Endodermal cell (in vitro differentiated cells): ENCODE results near the gene IFT57. TPM values are rescaled to one million over a fixed set of nuclear protein-coding genes. Genes with fewer than 3 reads are reported as not detected.

Source experiments
- DNase-seq: peaks from one replicate; pipeline ENCODE4 v3.0.0-alpha.2; 2017
- H3K27ac ChIP-seq: 2 replicates; pipeline ENCODE4 v1.5.1; 2013; ENCODE audit warnings: mild to moderate bottlenecking, low read depth, low read length, moderate library complexity
- H3K27me3 ChIP-seq: 2 replicates; pipeline ENCODE4 v1.6.1; 2013; ENCODE audit warnings: mild to moderate bottlenecking, low read length, moderate library complexity; ENCODE audit not compliant: insufficient read depth, control insufficient read depth, poor library complexity, severe bottlenecking
- H3K36me3 ChIP-seq: 2 replicates; pipeline ENCODE4 v1.7.0; 2013; ENCODE audit warnings: mild to moderate bottlenecking, low read length, moderate library complexity; ENCODE audit not compliant: control insufficient read depth, insufficient read depth
- H3K4me1 ChIP-seq: one replicate; pipeline ENCODE4 v1.7.0; 2013; ENCODE audit warnings: low read length; ENCODE audit not compliant: control insufficient read depth, insufficient read depth
- H3K4me3 ChIP-seq: 2 replicates; pipeline ENCODE4 v1.5.1; 2013; ENCODE audit warnings: mild to moderate bottlenecking, low read length, moderate library complexity
- H3K9ac ChIP-seq: 2 replicates; pipeline ENCODE4 v1.6.1; 2013; ENCODE audit warnings: mild to moderate bottlenecking, low read length, moderate library complexity; ENCODE audit not compliant: poor library complexity, severe bottlenecking; ENCODE audit errors: extremely low read depth
- H3K9me3 ChIP-seq: 2 replicates; pipeline ENCODE4 v1.6.1; 2013; ENCODE audit warnings: mild to moderate bottlenecking, low read length, moderate library complexity; ENCODE audit not compliant: control insufficient read depth
- H3K27ac Mint-ChIP-seq: 2 replicates; pipeline ENCODE4 v1.8.0; 2020; ENCODE audit warnings: mixed read lengths
- H3K27me3 Mint-ChIP-seq: 2 replicates; pipeline ENCODE4 v1.8.0; 2021; ENCODE audit warnings: mild to moderate bottlenecking, mixed read lengths; ENCODE audit not compliant: insufficient read depth
- H3K36me3 Mint-ChIP-seq: 2 replicates; pipeline ENCODE4 v1.8.0; 2020; ENCODE audit warnings: low read depth, mixed read lengths
- H3K4me1 Mint-ChIP-seq: 2 replicates; pipeline ENCODE4 v1.8.0; 2020; ENCODE audit warnings: mixed read lengths
- H3K4me3 Mint-ChIP-seq: 2 replicates; pipeline ENCODE4 v1.8.0; 2020; ENCODE audit warnings: mild to moderate bottlenecking, moderate library complexity, mixed read lengths
- H3K9me3 Mint-ChIP-seq: 2 replicates; pipeline ENCODE4 v1.8.0; 2020; ENCODE audit warnings: mild to moderate bottlenecking, mixed read lengths
- WGBS, 2 experiments: methylation state at CpG; one replicate each; pipeline versions ENCODE4 v1.1.5 to v1.1.7; 2013; ENCODE audit warnings: missing lambda C conversion rate in 2 of 2, mixed read lengths in 1 of 2; ENCODE audit not compliant: insufficient coverage in 1 of 2, insufficient read length in 1 of 2; 5-methylcytosine and 5-hydroxymethylcytosine counted together
- total RNA-seq, 2 donors: library from RNA; stranded (reverse); fragmentation: NEBNext Ultra II Directional in 1 of 2; extraction: Animal tissue kit (Norgen Biotek cat#: 25700) in 1 of 2; gene quantifications; 2 replicates in 1 of 2; 3 replicates in 1 of 2; pipeline ENCODE4 v1.2.1, GENCODE V29; 2021
- TF ChIP-seq, protein P1 (sequence below): fragments of 200-600 bp; sonication (generic); conservative IDR thresholded peaks from 2 replicates; pipeline ENCODE4 v1.5.0; 2021; ENCODE audit warnings: antibody characterized with exemption, mild to moderate bottlenecking

The IFT57 gene
- total RNA-seq, 2 donors from 2014 or later = 45.5 to 60.5 TPM

DNA sequence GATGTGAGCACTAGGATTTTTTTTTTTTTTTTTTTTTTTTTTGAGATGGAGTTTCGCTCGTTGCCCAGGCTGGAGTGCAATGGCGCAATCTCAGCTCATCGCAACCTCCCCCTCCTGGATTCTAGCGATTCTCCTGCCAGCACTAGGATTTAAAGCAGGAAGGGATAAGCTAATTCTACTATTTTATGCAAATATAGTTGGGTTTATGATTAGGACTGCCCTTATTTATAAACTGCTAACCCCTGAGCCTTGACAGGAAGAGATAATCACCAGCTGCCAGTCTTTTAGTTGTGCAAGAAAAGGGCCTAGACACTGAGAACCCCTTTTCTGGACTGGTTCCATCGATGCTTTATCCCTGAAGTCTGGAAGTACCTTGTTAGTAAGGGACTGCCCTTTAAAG, 36.7 kb downstream of the IFT57 start:
- 94% methylated on average over 6 of the region's 6 CpGs; no CpG with 5 or more reads in 1 of the 2 experiments for WGBS, 2 experiments
- H3K27me3 ChIP-seq = no peaks in the 10 kb centered on the region
- no peak for DNase-seq
- H3K9ac ChIP-seq = no peak overlapping the region
- no peaks in the 10 kb centered on the region for H3K4me1 ChIP-seq
- no peak overlapping the region for H3K4me3 Mint-ChIP-seq
- no peak overlapping the region for H3K4me3 ChIP-seq
- H3K27ac ChIP-seq = no peak overlapping the region
- no peak overlapping the region for H3K27ac Mint-ChIP-seq
- peaks cover 6% of the 10 kb centered on the region for H3K27me3 Mint-ChIP-seq
- peaks cover 2% of the 10 kb centered on the region for H3K9me3 Mint-ChIP-seq
- no peaks in the 10 kb centered on the region for H3K36me3 ChIP-seq
- no peaks in the 10 kb centered on the region for H3K9me3 ChIP-seq
- peaks cover 15% of the 10 kb centered on the region for H3K36me3 Mint-ChIP-seq
- H3K4me1 Mint-ChIP-seq = peaks cover 7% of the 10 kb centered on the region
- TF ChIP-seq, protein P1, sequence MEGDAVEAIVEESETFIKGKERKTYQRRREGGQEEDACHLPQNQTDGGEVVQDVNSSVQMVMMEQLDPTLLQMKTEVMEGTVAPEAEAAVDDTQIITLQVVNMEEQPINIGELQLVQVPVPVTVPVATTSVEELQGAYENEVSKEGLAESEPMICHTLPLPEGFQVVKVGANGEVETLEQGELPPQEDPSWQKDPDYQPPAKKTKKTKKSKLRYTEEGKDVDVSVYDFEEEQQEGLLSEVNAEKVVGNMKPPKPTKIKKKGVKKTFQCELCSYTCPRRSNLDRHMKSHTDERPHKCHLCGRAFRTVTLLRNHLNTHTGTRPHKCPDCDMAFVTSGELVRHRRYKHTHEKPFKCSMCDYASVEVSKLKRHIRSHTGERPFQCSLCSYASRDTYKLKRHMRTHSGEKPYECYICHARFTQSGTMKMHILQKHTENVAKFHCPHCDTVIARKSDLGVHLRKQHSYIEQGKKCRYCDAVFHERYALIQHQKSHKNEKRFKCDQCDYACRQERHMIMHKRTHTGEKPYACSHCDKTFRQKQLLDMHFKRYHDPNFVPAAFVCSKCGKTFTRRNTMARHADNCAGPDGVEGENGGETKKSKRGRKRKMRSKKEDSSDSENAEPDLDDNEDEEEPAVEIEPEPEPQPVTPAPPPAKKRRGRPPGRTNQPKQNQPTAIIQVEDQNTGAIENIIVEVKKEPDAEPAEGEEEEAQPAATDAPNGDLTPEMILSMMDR = no peak

DNA sequence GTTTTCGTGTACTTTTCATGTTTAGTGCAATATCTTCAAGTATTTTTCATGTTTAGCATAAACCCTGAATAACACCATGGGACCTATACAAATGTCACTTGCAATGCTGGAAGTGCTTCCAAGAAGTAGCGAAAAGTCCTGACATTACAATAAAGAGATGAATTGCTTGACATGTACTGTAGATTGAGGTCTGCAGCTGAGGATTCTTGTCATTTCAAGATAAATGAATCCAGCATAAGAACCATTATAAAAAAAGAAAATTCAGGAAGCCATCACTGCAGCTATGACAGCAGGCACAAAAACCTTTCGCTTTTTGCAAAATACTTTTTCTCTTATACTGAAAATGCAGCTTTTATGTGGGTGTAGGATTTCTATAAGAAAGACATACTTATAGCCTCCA, 37.4 kb downstream of the IFT57 start:
- Mint-ChIP-seq H3K9me3 (no peaks in the 10 kb centered on the region), H3K27me3 (peaks cover 3% of the 10 kb centered on the region), H3K4me1 (peaks cover 5% of the 10 kb centered on the region), H3K4me3 (no peak overlapping the region), H3K27ac (no peak overlapping the region), H3K36me3 (peaks cover 8% of the 10 kb centered on the region)
- no peaks in the 10 kb centered on the region for H3K36me3 ChIP-seq
- no peak overlapping the region for H3K27ac ChIP-seq
- H3K27me3 ChIP-seq = no peaks in the 10 kb centered on the region
- 95 to 100% methylated on average over 1 to 3 of the region's 3 CpGs for WGBS, 2 experiments
- no peak for DNase-seq
- H3K4me1 ChIP-seq = no peaks in the 10 kb centered on the region
- TF ChIP-seq, protein P1 = no peak
- H3K9me3 ChIP-seq = no peaks in the 10 kb centered on the region
- H3K9ac ChIP-seq = no peak overlapping the region
- no peak overlapping the region for H3K4me3 ChIP-seq

DNA sequence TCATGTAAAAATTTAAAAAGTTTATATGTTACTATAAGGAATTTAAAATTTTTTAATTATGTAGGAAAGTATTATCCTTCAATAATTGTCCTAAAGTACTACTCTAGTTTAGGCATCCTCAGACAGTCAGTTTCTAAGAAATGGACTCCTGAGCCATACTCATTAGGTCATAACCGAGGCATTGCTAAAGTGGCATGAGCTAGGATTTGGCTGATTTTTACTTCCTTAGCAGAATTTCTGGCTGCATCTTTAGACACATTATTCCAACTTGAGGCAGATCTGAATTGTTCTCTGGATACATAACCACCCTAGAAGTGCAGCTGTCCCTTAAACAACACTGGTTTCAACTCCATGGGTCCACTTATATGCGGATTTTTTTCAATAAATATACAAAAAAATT, 38.3 kb downstream of the IFT57 start:
- TF ChIP-seq, protein P1 = no peak
- no peak overlapping the region for H3K4me3 ChIP-seq
- H3K27ac ChIP-seq = no peak overlapping the region
- H3K9me3 ChIP-seq = no peaks in the 10 kb centered on the region
- DNase-seq = no peak
- no peaks in the 10 kb centered on the region for H3K4me1 ChIP-seq
- no peak overlapping the region for H3K4me3 Mint-ChIP-seq
- H3K27me3 Mint-ChIP-seq = no peaks in the 10 kb centered on the region
- H3K4me1 Mint-ChIP-seq = no peaks in the 10 kb centered on the region
- no peak overlapping the region for H3K9ac ChIP-seq
- no peaks in the 10 kb centered on the region for H3K9me3 Mint-ChIP-seq
- no peaks in the 10 kb centered on the region for H3K36me3 ChIP-seq
- no peak overlapping the region for H3K27ac Mint-ChIP-seq
- no peaks in the 10 kb centered on the region for H3K27me3 ChIP-seq
- 97 to 100% methylated on average over 1 to 2 of the region's 2 CpGs for WGBS, 2 experiments
- peaks cover 4% of the 10 kb centered on the region for H3K36me3 Mint-ChIP-seq
